ENCODE results near the gene TMPRSS4.
"Not testable (repeated sequence)": the region's sequence is repeated elsewhere in the genome, so short reads cannot be mapped to it uniquely, and the experiment has no call there.

Gene TMPRSS4

GRCh38 chr11:118057251-118058145, 19.4 kb upstream of the TMPRSS4 start:
- FAIRE-seq, result no peak

GRCh38 chr11:118058311-118059245, 18.3 kb upstream of the TMPRSS4 start:
- FAIRE-seq, result no peak

DNA sequence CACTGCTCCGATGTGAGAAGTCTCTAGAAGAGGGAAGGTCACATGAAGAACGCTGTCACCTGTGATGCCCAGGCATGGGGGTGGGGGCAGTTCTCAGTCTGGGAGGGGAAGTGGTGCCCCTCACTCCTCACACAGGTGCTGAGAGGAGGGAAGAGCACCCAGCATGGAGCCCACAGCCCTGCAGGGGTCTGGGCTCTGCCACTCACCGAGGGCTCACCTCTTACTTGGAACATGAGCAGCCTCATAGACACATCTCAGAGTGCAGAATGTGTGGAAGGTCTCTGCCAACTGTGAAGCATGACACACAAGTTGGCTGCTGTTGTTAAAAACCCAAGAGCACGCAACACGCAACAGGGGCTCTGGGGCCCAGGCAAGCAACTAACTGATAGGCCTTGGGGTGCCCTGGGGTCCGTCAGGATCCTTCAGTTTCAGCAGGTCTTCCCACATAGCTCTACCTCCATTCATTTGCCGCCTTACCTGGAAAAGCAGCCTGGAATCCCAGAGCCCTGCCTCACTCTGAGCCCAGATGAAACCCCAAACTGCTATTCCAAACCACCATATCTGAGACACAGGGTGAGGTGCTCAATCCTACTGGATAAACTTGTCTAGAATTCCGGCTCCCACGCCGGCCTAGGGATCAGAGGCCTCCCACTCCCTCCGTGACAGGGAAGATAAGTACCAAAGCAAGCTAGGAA, 17.5 kb upstream of the TMPRSS4 start:
- no peak for FAIRE-seq

- FAIRE-seq, result no peak
Observed at GRCh38 chr11:118060081-118060661, 16.7 kb upstream of the TMPRSS4 start.

GRCh38 chr11:118060869-118061268, 16.0 kb upstream of the TMPRSS4 start:
- FAIRE-seq, result no peak

GRCh38 chr11:118061586-118062125, 15.2 kb upstream of the TMPRSS4 start:
- no peak for FAIRE-seq

DNA sequence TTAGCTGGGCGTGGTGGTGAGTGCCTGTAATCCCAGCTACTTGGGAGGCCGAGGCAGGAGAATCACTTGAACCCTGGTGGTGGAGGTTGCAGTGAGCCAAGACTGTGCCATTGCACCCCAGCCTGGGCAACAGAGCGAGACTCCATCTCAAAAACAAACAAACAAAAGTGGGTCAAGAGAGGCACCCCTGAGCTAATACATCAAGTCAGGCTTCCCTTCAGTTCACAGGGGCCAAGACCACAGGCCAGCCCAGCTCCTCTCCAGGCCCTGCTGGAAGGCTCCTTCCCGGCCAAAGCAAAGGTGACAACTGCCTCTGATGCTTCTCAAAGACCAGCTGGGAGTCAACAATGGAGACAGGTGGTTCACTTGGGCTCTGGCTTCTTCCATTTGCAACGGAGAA, 14.7 kb upstream of the TMPRSS4 start:
- FAIRE-seq, result not testable (repeated sequence)

DNA sequence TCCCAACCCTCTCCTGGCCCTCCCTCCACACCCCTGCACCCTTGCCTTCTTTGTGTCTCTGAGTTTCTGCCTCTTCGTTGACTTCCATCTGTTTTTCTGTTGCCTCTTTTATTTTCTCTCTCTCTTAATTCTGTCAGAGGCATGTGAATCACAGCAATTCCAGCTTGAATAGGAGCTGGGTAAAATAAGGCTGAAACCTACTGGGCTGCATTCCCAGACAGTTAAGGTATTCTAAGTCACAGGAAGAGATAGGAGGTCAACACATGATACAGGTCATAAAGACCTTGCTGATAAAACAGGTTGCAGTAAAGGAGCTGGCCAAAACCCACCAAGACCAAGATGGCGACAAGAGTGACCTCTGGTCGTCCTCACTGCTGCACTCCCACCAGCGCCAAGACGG, 14.2 kb upstream of the TMPRSS4 start:
- FAIRE-seq, result not testable (repeated sequence)

DNA sequence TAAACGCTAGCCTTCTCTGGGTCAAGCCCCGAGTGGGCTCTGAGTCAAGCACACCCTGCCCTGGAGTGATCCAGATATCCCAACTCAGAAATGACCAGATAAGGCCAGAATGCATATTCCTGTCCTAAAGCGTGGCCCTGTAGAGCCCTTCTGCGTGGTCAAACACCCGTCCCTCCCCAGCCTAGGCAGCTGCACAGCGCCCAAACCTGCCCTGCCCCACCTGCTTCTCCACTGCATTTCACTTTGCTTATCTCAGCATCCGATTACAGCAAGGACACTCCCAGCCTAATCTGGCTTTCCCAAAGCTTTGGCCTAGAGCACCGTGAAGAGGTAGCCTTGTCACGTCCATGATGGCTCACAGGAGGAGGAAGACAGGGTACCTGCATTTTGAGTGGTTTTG, 11.9 kb upstream of the TMPRSS4 start:
- no peak for FAIRE-seq

GRCh38 chr11:118065384-118065783, 11.5 kb upstream of the TMPRSS4 start:
- FAIRE-seq, result no peak

- no peak for FAIRE-seq
Observed at GRCh38 chr11:118067006-118067405, 9.9 kb upstream of the TMPRSS4 start.

GRCh38 chr11:118068206-118068944, 8.5 kb upstream of the TMPRSS4 start:
- no peak for FAIRE-seq

DNA sequence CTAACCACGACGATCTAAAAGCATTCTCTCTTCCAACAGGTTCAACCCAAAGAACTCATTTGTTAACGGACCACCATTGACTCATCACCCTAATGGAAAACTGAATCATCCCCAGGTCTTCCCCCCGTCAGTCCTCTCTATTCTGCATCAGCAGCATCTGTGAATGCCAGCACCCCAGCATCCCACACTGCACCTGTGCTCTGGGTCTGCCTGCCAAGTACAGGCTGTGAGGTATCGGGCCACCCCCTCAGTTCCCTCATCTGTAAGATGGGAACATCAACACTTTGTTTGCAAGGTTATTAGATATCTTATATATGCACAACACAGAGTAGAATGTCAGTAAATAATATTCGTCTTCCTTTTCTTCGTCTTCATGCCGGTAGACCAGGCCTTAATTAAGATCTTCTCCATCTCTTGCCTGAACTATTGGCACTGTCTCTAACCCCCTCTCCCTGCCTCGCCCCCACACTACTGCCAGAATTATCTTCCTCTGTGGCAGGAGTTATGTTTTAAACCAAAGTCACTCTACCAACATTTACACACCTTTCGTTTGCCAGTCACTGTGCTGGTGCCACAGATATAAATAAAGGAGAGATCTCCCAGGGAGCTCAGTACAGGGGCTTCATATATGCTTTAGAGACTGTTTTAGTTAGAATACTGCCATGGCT, 7.8 kb upstream of the TMPRSS4 start:
- FAIRE-seq, result no peak

- FAIRE-seq, result no peak
Observed at GRCh38 chr11:118071416-118072030, 5.4 kb upstream of the TMPRSS4 start.

GRCh38 chr11:118073554-118073953, 3.3 kb upstream of the TMPRSS4 start:
- no peak for FAIRE-seq

DNA sequence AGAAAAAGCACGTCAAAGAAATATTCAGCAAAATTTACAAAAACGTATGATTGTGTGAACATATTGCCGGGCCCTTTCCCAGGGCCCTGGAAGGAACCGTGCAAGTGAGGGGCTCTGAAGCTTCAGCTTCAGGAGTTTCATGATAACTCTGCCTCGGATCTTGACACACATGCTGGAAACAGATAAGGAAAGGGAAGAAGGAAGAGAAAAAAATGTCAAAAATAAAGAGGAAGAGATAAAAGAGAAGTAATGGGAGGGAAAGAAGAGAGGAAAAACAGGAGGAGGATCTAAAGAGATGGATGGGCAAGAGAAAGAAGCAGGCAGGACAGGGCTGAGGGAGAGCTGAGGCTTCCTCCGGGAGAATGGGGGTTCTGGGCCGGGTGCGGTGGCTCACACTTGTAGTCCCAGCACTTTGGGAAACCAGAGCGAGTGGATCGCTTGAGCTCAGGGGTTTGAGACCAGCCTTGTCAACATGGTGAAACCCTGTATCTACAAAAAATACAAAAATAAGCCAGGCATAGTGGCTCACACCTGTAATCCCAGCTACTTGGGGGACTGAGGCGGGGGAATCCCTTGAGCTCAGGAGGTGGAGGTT, 2.7 kb upstream of the TMPRSS4 start:
- no peak for FAIRE-seq

GRCh38 chr11:118074785-118075184, 2.1 kb upstream of the TMPRSS4 start:
- FAIRE-seq, result no peak

DNA sequence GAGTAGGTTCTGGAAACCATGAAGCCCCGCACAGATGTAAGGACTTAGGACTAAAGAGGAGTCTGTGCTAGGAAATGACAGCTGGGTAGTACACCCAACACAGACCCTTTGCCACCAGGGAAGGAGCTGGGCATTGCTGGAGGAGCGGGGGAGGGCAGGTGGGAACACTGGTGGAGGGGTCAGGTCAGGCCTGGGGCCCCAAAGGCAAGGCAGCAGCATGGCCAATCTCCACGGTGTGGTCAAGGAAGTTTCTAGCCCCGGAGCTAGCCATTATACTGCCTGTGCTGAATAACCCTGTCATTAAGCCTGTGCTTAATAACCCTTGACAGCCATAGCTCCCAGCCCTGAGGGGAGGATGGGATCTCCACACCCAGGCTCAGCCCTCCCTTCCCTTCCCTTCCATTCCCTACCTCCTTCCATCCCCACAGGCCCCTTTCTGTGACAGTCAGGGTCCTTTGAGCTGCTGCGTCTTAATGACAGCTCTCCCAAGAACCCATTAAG, 2.1 kb downstream of the TMPRSS4 start:
- FAIRE-seq, result no peak

GRCh38 chr11:118079491-118079890, 2.6 kb downstream of the TMPRSS4 start:
- FAIRE-seq, result no peak

- FAIRE-seq, result no peak
Observed at GRCh38 chr11:118080296-118080695, 3.4 kb downstream of the TMPRSS4 start.

Measured in A204.1 (cell line).